HEK293 (cell line): ENCODE data around the gene TMEM238L.

Experiments
- CTCF ChIP-seq: fragments of 450-650 bp; formaldehyde crosslinking; IDR thresholded peaks from 2 replicates; pipeline ENCODE4 v1.5.1; 2016; ENCODE audit warnings: missing biosample characterization, missing genetic modification characterization
- HOXC10 ChIP-seq: sonication (generic); formaldehyde crosslinking; IDR thresholded peaks from 2 replicates; pipeline ENCODE4 v1.8.1; 2023; ENCODE audit warnings: mild to moderate bottlenecking, missing genetic modification reagents
- KLF1 ChIP-seq: fragments of 450-650 bp; formaldehyde crosslinking; IDR thresholded peaks from 2 replicates; pipeline ENCODE4 v1.5.1; 2016; ENCODE audit warnings: missing biosample characterization, missing genetic modification characterization
- RBAK ChIP-seq: fragments of 450-650 bp; formaldehyde crosslinking; IDR thresholded peaks from 2 replicates; pipeline ENCODE4 v1.5.1; 2016; ENCODE audit warnings: missing biosample characterization, missing genetic modification characterization
- REST ChIP-seq: fragments of 450-650 bp; formaldehyde crosslinking; IDR thresholded peaks from 2 replicates; pipeline ENCODE4 v1.5.1; 2016; ENCODE audit warnings: missing biosample characterization, missing genetic modification characterization
- ZBTB8A ChIP-seq: fragments of 450-650 bp; formaldehyde crosslinking; IDR thresholded peaks from 2 replicates; pipeline ENCODE4 v1.5.1; 2016; ENCODE audit warnings: missing biosample characterization, missing genetic modification characterization
- ZNF585B ChIP-seq: fragments of 450-650 bp; formaldehyde crosslinking; IDR thresholded peaks from 2 replicates; pipeline ENCODE4 v1.5.1; 2016; ENCODE audit warnings: missing biosample characterization, missing genetic modification characterization
- ZNF704 ChIP-seq: fragments of 450-650 bp; formaldehyde crosslinking; IDR thresholded peaks from 2 replicates; pipeline ENCODE4 v1.5.1; 2016; ENCODE audit warnings: missing biosample characterization, missing genetic modification characterization
- TF ChIP-seq, protein P1 (sequence below): fragments of 450-650 bp; formaldehyde crosslinking; IDR thresholded peaks from 2 replicates; pipeline ENCODE4 v1.5.1; 2016; ENCODE audit warnings: missing biosample characterization, missing genetic modification characterization
- TF ChIP-seq, protein P2 (sequence below): fragments of 450-650 bp; formaldehyde crosslinking; IDR thresholded peaks from 2 replicates; pipeline ENCODE4 v1.5.1; 2016; ENCODE audit warnings: missing biosample characterization, missing genetic modification characterization

DNA sequence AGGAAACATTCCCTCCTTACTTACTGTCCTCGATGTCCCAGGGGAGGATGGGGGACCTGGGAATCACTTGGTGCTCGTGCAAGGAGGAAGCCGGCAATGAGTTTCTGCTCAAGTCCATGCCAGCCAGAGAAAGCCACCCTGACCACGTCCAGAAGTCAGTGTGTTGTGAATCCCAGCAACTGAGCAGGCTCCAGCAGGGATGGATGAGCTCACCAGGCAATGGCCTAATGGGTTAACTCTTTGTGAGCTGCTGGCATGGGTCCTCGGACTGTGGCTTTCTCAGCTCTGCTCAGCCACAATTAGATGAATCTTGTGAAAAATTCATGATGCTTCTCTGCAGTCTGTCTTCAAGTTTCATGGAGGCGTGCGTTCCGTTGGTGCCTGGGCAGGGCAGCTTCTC lies 34.0 kb upstream of the TMEM238L start, which contains the start of gene PIRT:
- TF ChIP-seq RBAK (tag by site-specific recombination) (no peak), ZNF704 (tag by site-specific recombination) (no peak), HOXC10 (no peak), KLF1 (tag by site-specific recombination) (no peak), CTCF (no peak), REST (tag by site-specific recombination) (no peak), ZBTB8A (no peak), ZNF585B (tag by site-specific recombination) (no peak)
- TF ChIP-seq, protein P1, sequence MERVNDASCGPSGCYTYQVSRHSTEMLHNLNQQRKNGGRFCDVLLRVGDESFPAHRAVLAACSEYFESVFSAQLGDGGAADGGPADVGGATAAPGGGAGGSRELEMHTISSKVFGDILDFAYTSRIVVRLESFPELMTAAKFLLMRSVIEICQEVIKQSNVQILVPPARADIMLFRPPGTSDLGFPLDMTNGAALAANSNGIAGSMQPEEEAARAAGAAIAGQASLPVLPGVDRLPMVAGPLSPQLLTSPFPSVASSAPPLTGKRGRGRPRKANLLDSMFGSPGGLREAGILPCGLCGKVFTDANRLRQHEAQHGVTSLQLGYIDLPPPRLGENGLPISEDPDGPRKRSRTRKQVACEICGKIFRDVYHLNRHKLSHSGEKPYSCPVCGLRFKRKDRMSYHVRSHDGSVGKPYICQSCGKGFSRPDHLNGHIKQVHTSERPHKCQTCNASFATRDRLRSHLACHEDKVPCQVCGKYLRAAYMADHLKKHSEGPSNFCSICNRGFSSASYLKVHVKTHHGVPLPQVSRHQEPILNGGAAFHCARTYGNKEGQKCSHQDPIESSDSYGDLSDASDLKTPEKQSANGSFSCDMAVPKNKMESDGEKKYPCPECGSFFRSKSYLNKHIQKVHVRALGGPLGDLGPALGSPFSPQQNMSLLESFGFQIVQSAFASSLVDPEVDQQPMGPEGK (tag by site-specific recombination), result no peak
- TF ChIP-seq, protein P2, sequence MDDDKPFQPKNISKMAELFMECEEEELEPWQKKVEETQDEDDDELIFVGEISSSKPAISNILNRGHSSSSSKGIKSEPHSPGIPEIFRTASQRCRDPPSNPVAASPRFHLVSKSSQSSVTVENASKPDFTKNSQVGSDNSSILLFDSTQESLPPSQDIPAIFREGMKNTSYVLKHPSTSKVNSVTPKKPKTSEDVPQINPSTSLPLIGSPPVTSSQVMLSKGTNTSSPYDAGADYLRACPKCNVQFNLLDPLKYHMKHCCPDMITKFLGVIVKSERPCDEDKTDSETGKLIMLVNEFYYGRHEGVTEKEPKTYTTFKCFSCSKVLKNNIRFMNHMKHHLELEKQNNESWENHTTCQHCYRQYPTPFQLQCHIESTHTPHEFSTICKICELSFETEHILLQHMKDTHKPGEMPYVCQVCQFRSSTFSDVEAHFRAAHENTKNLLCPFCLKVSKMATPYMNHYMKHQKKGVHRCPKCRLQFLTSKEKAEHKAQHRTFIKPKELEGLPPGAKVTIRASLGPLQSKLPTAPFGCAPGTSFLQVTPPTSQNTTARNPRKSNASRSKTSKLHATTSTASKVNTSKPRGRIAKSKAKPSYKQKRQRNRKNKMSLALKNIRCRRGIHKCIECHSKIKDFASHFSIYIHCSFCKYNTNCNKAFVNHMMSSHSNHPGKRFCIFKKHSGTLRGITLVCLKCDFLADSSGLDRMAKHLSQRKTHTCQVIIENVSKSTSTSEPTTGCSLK (tag by site-specific recombination), result no peak
